HEK293T (cell line): ENCODE measurements around the gene SIRT7.

Experiments used
- CTCF ChIA-PET: fragments of 350-600 bp; formaldehyde crosslinking; extraction: SDS; loops from one replicate; lab custom pipeline; 2021; ENCODE audit warnings: antibody characterized with exemption, inconsistent platforms; lab: Yijun Ruan, JAX
- POLR2A ChIA-PET: fragments of 350-600 bp; formaldehyde crosslinking; extraction: SDS; loops from one replicate; lab custom pipeline; 2020; ENCODE audit warnings: antibody characterized with exemption, inconsistent platforms; lab: Yijun Ruan, JAX
- DNase-seq: peaks from one replicate; pipeline ENCODE4 v3.0.0; 2012; ENCODE audit warnings: mixed read lengths; ENCODE audit errors: extremely low spot score
- ARNT ChIP-seq: fragments of 450-650 bp; IDR thresholded peaks from 2 replicates; pipeline ENCODE4 v1.6.1; 2017; ENCODE audit warnings: mild to moderate bottlenecking
- BHLHE40 ChIP-seq: fragments of 450-650 bp; IDR thresholded peaks from 2 replicates; pipeline ENCODE4 v1.6.1; 2016; ENCODE audit warnings: mild to moderate bottlenecking, moderate library complexity, borderline replicate concordance
- CTBP1 ChIP-seq: fragments of 450-650 bp; IDR thresholded peaks from 2 replicates; pipeline ENCODE4 v1.6.1; 2016; ENCODE audit warnings: borderline replicate concordance
- ELF4 ChIP-seq: fragments of 450-650 bp; IDR thresholded peaks from 2 replicates; pipeline ENCODE4 v1.6.1; 2017; ENCODE audit warnings: antibody characterized with exemption
- FOXK2 ChIP-seq: fragments of 450-650 bp; IDR thresholded peaks from 2 replicates; pipeline ENCODE4 v1.6.1; 2016; ENCODE audit warnings: mild to moderate bottlenecking
- FOXM1 ChIP-seq: fragments of 450-650 bp; IDR thresholded peaks from 2 replicates; pipeline ENCODE4 v1.6.1; 2017; ENCODE audit warnings: mild to moderate bottlenecking, borderline replicate concordance
- HDGF ChIP-seq: fragments of 450-650 bp; IDR thresholded peaks from 2 replicates; pipeline ENCODE4 v1.6.1; 2017; ENCODE audit warnings: antibody characterized with exemption, borderline replicate concordance
- L3MBTL2 ChIP-seq: fragments of 450-650 bp; conservative IDR thresholded peaks from 2 replicates; pipeline ENCODE4 v1.6.1; 2016; ENCODE audit warnings: mild to moderate bottlenecking
- NFRKB ChIP-seq: fragments of 450-650 bp; IDR thresholded peaks from 2 replicates; pipeline ENCODE4 v1.6.1; 2016; ENCODE audit warnings: mild to moderate bottlenecking, moderate library complexity
- SP1 ChIP-seq: fragments of 450-650 bp; IDR thresholded peaks from 2 replicates; pipeline ENCODE4 v1.6.1; 2017
- SUZ12 ChIP-seq: fragments of 450-650 bp; IDR thresholded peaks from 2 replicates; pipeline ENCODE4 v1.6.1; 2016; ENCODE audit warnings: mild to moderate bottlenecking
- TARDBP ChIP-seq: fragments of 450-650 bp; IDR thresholded peaks from 2 replicates; pipeline ENCODE4 v1.6.1; 2016
- ZNF384 ChIP-seq: fragments of 450-650 bp; IDR thresholded peaks from 2 replicates; pipeline ENCODE4 v1.6.1; 2016
- TF ChIP-seq, protein P1 (sequence below): fragments of 450-650 bp; IDR thresholded peaks from 2 replicates; pipeline ENCODE4 v1.6.1; 2016

SIRT7 gene

DNA sequence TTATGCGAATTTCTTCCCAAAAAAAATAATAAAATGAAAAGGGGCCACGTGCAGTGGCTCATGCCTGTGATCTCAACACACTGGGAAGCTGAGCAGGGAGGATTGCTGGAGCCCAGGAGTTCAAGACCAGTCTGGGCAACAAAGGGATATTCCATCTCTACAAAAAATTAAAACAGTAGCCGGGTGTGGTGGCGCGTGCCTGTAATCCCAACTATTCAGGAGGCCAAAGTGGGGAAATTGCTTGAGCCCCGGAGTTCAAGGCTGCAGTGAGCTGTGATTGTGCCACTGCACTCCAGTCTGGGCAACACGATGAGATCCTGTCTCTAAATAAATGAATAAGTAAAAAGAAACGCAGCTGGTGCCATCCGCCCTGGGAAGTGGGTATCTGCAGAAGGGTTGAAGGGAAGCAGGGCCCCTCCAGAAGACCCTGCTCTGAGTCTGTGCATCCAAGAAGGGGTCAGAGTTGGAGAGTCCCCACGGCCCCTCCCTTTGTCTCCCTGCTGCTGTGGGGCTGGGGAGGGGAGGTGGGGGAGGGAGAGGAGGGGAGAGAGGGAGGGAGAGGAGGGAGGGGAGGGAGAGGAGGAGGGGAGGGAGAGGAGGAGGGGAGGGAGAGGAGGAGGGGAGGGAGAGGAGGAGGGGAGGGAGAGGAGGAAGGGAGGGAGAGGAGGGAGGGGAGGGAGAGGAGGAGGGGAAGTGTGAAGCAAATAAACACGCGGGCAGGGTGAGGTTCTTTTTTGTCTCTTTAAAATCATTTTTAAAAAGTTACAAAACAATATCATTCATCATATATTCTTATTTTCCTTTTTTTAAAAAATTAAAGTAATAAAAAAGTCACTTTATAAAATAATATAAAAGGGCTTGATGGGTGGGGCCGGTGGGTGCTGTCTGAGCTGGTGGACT, 34.1 kb upstream of the SIRT7 start:
- DNase-seq: no peak
- TF ChIP-seq FOXK2 (no peak), TARDBP (no peak), ARNT (no peak), ELF4 (no peak), CTBP1 (no peak), HDGF (no peak), SUZ12 (no peak), NFRKB (no peak), FOXM1 (no peak)
- TF ChIP-seq, protein P1, sequence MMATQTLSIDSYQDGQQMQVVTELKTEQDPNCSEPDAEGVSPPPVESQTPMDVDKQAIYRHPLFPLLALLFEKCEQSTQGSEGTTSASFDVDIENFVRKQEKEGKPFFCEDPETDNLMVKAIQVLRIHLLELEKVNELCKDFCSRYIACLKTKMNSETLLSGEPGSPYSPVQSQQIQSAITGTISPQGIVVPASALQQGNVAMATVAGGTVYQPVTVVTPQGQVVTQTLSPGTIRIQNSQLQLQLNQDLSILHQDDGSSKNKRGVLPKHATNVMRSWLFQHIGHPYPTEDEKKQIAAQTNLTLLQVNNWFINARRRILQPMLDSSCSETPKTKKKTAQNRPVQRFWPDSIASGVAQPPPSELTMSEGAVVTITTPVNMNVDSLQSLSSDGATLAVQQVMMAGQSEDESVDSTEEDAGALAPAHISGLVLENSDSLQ: no peak
- ChIA-PET CTCF (interaction anchor here (1.1 kb wide), 1 partner anchor 9 kb away, joined by 4 read pairs; no protein-coding TSS in a partner anchor), POLR2A (interaction anchor here (2.2 kb wide), 1 partner anchor 14 kb away, joined by 5 read pairs; no protein-coding TSS in a partner anchor)

DNA sequence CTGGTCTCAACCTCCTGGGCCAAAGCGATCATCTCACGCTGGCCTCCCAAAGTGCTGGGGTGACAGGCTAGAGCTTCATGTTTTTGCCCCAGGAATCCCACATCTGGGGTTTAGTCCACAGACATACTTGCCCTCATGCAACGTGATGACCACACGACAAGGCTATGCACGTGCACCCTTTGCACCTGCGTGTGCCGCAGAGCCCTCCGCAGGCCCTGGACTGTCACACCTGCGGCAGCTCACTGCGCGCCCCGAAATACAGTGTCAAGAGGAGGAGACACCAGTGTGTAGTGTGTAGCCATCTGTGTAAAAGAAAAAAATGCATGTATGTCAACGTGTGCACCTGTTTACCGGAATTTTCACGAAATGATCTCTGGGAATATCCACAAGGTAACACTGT, 32.5 kb upstream of the SIRT7 start:
- TF ChIP-seq BHLHE40 (no peak), SUZ12 (no peak), ZNF384 (no peak)
- no peak for DNase-seq
- POLR2A ChIA-PET: no interaction called here
- CTCF ChIA-PET: interaction anchor here (1.6 kb wide), 1 partner anchor 9 kb away, joined by 8 read pairs; no protein-coding TSS in a partner anchor

DNA sequence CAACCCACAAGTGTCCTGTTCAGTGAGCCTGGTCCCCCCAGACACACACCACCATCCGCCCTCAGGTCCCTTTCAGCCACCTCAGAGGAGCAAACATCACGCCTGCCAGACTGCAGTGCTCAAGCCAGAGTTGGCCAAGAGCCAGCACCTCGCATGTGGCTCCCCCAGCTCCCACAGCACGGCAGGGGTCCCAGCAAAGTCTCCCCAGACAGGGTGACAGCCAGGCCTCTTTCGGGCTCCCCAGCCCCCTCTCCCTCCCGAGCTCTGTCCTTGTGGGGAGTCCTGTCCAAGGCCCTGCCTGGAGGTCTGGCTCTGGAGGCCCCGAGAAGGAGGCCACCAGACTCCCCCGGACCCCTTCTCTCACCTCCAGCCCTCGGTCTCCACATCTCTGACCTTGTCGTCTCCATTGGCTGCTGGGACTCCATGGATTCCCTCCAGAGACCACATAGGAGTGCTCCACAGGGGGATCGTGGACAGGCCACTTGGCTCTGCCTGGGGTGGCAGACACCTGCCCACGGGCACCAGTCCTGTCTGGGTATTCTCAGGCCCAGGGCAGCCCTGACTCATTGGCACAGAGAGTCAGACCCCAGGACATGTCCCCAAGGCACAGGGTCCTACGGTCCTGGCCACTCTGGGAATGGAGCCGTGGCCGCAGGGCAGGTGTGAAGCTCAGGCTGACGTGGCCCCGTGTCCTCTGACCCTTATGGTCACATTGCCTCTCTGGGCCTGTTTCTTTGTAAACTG, 30.8 kb upstream of the SIRT7 start:
- CTCF ChIA-PET: interaction anchor here (0.7 kb wide), 1 partner anchor 11 kb away, joined by 4 read pairs; no protein-coding TSS in a partner anchor
- POLR2A ChIA-PET: interaction anchor here (1.1 kb wide), 1 partner anchor 12 kb away, joined by 4 read pairs; the partner anchor contains the start of gene PYCR1
- TF ChIP-seq ZNF384 (no peak), SP1 (no peak), SUZ12 (no peak)
- DNase-seq: no peak

DNA sequence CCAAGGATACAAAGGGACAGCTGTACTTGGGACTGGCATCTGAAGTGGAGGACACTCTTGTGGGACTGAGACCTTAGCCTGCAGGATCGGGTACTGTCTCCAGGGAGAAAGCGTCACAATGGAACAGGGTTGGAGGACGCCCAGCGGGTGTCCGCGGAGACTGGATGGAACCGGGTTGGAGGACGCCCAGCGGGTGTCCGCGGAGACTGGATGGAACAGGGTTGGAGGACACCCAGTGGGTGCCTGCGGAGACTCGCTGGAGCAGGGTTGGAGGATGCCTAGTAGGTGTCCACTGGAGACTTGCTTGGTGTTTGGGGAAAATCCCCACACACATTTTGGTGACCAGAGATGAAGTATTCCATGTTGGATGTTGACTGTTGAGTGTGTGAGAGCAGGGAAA, 29.2 kb upstream of the SIRT7 start, which contains the start of gene MYADML2:
MYADML2 (minus strand) TSS at position 45 of the 400 bp plus-strand sequence. CDS start 5,492 bp downstream, outside the sequence.
- TF ChIP-seq ZNF384: no peak
- no peak for TF ChIP-seq TARDBP
- TF ChIP-seq ELF4: no peak
- no peak for TF ChIP-seq FOXM1
- no peak for TF ChIP-seq ARNT
- TF ChIP-seq, protein P1: no peak
- no peak for TF ChIP-seq BHLHE40
- TF ChIP-seq HDGF: no peak
- TF ChIP-seq SP1: no peak
- TF ChIP-seq L3MBTL2: no peak
- no peak for TF ChIP-seq CTBP1
- TF ChIP-seq NFRKB: no peak
- no peak for TF ChIP-seq SUZ12
- TF ChIP-seq FOXK2: no peak
- DNase-seq: no peak
- POLR2A ChIA-PET: interaction anchor here (1.7 kb wide), 1 partner anchor 10 kb away, joined by 4 read pairs; the partner anchor contains the start of gene PYCR1
- CTCF ChIA-PET: no interaction called here

DNA sequence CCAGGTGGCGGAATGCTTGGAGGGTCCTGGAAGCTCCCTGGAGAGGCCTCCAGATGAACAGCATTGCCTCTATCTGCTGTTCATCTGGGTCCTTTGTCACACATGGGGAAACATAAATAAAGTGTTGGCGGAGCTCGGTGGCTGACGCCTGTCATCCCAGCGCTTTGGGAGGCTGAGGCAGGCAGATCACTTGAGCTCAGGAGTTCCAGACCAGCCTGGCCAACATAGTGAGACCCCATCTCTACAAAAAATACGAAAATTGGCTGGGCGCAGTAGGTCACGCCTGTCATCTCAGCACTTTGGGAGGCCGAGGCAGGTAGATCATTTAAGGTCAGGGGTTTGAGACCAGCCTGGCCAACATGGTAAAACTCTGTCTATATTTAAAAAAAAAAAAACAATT, 26.9 kb upstream of the SIRT7 start:
- no peak for DNase-seq
- ChIA-PET POLR2A (interaction anchor here (1.0 to 3.3 kb wide), 4 partner anchors 11 to 78 kb away, joined by 3 to 13 read pairs (median 4); partner anchors contain the start of genes CENPX and LRRC45), CTCF (interaction anchor here (0.6 to 0.7 kb wide), 2 partner anchors 857 to 1396 kb away, joined by 3 read pairs; no protein-coding TSS in a partner anchor)
- TF ChIP-seq SUZ12 (no peak), FOXK2 (no peak), FOXM1 (no peak), CTBP1 (no peak), L3MBTL2 (no peak), ARNT (no peak), BHLHE40 (no peak)
- TF ChIP-seq, protein P1: no peak

DNA sequence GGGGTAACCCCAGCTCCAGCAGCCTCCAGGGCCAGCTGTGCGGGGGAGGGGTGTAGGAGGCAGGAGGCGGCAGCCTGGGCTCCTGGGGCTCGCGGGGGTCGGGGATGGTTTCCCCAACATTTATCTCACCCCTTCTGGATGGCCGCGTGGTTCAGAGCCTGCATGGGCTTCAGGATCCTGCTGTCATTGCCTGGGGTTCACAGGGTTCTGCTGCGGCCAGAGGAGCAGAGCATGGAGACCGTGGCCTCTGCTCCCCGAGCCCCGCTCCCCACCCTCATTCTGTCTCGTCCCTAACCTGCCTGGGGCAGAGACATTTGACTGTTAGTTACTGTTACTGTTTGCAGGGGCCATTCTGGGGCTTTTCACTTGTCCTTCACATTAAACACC, 24.2 kb upstream of the SIRT7 start:
- POLR2A ChIA-PET: interaction anchor here (0.6 to 3.3 kb wide), 3 partner anchors 10 to 81 kb away, joined by 3 to 13 read pairs (median 3); partner anchors contain the start of gene CENPX
- no peak for DNase-seq
- CTCF ChIA-PET: no interaction called here
- TF ChIP-seq BHLHE40: no peak
